GM21529 (cell line): ENCODE data around the gene FARSA.
"Not testable (repeated sequence)": the region's sequence is repeated elsewhere in the genome, so short reads cannot be mapped to it uniquely, and the experiment has no call there.

ENCODE experiments used
- ATAC-seq: cut with Tn5 transposase; IDR thresholded peaks from one replicate; pipeline ENCODE4 v1.9.1; 2021; ENCODE audit not compliant: unreplicated experiment

Gene FARSA

GRCh38 chr19:12937927-12938778 lies 4.6 kb upstream of the FARSA start, which contains the start of gene CALR:
Gene CALR, plus strand, starts transcription at chr19:12938609. Its CDS starts 71 bp downstream, at chr19:12938680.
- peak; percentile 81 for ATAC-seq

DNA sequence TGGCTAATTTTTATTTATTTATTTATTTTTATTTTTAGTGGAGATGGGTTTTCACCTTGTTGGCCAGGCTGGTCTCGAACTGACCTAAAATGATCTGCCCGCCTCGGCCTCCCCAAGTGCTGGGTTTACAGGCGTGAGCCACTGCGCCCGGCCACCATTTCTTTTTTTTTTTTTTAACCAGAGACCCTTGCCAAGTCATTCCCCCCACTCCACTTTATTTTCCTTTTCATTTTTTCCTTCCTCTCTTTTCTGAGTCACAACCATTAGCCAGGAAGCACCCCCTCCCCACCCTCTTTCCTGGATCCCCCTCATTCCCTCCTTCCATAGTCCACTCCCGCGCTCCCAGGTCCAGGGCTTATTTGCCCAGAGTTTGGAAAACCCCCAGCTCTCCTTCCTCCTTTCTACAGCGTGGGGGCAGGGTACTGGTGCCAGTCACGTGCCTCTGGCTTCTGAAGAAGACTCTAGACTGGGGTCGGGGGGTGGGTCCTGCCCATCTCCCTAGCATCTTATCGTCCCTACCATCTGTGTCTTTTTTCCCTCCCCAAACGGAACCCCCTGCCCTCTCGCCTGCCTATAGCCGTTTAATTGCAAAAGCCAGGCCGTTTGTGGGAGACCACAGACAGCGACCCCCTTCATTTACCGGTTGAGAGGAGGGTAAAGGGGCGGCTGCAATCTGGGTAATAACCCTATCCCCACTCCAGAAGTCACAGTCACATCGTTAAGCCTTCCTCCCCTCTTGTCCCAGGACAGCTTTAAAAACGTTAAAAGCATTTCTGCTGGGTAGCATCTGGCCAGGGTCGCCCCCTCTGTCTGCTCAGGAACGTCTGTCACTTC lies 3.8 kb upstream of the FARSA start:
- no peak for ATAC-seq

GRCh38 chr19:12936582-12936981 lies 3.1 kb upstream of the FARSA start:
- no peak for ATAC-seq

GRCh38 chr19:12935071-12935470 lies 1.6 kb upstream of the FARSA start:
- no peak for ATAC-seq

- no peak for ATAC-seq
These were observed 872 bp downstream of the FARSA start for GRCh38 chr19:12932392-12933286.

DNA sequence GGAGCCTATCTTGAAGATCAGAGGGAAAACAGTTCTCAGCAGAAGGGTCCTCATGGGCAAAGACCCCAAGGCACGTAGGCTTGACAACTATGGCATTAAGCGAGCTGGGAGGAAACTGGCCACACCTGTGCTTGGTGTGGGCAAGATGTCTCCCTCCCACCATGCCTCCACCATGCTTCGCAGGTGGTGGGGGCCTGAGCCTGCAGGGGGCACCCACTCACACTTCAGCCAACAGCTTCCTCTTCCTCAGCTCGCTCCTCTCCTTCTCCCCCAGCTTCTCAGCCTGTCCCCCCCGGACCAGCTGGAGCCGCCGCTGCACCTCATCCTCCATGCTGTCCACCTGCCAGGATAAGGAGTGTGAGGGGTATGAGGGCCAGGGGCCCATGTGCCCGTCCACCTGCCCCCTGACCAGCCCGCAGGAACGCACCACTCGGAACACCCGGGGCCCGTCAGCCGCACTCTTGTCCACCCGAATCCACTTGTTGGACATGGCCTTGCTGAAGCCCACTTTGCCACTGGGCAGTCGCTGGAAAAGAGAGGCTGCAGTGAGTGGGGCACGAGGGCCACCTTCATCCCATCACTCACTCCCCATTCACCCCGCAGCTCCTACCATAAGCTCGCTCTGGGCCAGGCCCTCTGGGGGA lies 3.4 kb downstream of the FARSA start:
- no peak for ATAC-seq

DNA sequence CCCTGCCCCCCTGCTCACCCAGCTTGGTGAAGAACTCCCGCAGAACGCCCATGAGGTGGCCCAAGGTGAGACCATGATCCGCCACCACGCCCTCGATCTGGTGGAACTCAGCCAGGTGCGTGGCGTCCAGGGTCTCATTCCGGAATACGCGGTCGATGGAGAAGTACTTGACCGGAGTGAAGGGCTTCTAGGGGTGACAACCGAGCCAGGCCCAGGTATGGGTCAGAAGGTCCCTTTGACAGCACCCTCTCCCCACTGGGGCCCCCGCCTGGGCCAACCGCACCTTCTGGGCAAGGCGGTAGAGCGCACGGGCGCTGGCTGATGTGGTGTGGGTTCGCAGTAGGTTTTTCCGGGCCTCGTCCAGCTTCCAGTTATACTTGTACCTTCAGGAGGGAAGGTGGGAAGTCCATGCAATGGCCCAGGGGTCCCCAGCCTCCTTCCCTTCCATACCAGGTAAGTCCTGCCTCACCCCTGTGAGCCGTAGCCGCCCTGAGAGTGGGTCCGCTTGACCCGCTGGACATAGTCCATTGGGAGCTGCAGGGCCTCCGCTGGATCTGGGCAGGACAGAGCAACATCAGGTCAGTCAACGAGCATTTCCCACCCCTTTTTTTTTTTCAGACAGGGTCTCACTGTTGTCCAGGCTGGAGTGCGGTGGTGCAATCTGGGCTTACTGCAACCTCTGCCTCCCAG lies 8.7 kb downstream of the FARSA start:
- no peak for ATAC-seq

GRCh38 chr19:12922959-12923358 lies 10.6 kb downstream of the FARSA start:
- ATAC-seq: no peak

DNA sequence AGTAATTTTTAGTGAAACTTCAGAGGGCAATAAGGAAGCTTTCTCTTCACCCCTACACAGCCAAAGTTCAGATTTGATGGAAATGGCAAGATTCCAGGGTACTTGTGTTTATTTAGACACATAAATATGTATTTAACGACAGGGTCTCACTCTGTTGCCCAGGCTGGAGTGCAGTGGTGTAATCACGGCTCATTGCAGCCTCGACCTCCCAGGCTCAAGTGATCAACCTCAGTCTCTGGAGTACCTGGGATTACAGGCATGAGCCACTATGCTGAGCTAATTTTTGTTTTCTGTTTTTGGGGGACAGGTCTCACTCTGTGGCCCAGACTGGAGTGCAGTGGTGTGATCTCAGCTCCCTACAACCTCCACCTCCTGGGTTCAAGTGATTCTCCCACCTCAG lies 12.5 kb downstream of the FARSA start:
- no peak for ATAC-seq

- ATAC-seq: no peak
These were observed 15.3 kb downstream of the FARSA start for GRCh38 chr19:12918253-12918652.

GRCh38 chr19:12915860-12916259 lies 17.7 kb downstream of the FARSA start:
- ATAC-seq: not testable (repeated sequence)

DNA sequence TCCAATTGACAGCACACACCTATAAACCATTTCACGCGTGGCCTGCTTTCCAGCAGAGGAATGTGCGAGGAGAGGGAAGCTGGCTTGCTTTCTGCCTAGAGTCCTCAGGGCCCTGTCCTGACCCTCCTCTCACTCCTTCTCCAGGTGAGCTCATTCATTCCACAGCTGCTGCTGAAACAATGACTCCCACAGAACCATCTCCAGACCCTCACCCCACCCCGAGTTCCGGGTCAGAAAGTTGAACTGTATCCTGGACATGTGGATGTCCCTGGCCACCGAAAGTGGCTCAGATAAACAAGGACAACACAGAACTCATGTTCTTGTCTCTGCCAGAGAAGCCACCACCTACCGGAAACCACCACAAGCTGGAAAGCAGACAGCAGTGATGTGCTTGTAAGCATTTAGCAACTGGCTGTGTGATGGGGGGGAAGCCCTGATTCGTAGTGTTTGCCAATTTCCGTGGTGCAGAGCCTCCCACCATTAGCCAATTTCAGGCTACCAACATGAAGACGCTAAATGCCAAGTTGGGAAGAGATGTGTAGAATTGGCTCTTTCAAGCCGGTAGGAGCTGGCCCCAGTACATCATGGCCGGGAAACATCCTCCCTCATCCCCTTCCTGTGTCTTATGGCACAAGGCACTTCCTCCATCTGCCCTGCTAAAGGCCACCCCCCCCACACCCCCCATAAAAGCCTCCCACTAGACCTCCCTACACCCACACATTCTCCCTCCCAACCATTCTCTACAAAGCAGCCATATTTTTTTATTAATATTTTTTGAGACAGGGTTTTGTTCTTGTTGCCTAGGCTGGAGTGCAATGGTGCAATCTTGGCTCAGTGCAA lies 19.4 kb downstream of the FARSA start:
- ATAC-seq: no peak

DNA sequence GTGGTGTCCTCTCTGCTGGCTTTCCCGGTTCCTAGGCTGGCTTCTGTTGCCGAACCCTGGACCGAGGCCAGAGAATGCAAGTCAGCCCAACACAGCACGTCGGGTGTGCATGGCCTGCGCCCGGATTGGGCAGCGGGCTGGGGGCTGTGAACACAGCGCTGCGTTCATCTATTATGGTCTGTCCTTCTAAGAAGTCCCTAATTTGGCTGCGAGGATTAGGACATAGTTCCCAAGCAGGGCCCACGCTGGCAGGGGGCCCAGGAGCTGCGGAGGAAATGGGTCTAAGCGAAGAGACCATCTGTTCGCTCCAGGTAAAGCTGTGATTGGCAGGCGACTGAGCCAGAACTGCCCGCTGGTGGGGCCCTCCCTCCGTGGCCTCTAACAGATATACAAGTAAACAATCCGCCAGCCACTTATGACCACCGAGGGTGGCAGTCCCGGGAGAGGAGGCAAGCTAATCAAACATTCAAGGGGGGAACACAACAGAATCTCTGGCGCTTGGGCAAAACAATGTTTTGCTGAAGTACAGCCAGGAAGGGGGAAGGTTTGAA lies 20.4 kb downstream of the FARSA start:
- ATAC-seq: no peak

DNA sequence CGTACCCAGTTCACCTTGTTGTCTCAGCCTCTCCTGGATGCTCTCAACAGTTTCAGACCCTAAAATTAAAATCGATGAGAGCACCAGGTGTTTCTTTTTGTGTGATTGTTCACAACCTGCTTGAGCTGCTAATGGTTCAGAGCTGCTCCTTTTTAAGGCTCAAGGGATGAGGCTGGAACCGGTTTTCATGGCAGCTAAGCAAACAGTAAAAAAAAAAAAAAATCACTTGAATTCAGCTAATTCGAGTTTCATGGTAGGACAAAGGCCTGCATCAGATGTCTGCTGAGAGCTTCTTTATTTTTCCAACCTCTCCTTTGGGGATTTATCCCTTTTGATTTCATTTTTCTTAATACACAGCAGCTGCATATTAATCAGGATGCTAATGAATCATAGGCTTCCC lies 20.9 kb downstream of the FARSA start:
- ATAC-seq: no peak

GRCh38 chr19:12907166-12907565 lies 26.3 kb downstream of the FARSA start:
- no peak for ATAC-seq

DNA sequence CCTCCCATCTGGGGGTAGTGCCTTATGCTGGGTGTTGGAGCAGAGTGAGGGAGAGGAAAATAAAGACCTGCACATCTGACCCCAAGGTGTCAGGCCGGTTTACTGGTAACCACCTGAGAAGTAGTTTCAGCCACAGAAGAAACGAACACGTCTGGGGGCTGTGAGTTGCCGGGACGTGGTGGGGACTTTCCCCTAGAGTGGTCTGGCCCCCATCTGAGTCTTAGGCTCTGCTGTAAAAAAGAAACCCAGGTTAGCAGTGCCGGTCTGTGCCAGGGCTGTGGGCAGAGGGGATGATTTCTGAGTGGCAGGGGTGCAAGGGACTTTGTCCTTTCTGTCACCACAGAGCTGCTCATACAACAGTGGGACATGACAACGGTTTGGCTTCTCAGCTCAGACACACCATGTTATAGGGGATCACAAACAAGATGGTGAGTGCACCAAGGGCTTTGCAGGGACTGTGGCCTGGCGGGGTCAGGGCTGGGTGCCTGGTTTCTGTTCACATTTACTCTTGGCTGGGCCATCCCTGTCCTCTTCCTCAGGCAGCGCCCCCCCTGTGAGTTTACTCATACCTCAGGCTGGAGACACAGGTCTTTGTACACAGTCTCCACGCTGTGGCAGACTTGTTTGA lies 33.5 kb downstream of the FARSA start:
- peak; percentile 67 for ATAC-seq

- ATAC-seq: no peak
These were observed 37.1 kb downstream of the FARSA start for GRCh38 chr19:12896460-12896859.

GRCh38 chr19:12893582-12893981 lies 39.9 kb downstream of the FARSA start:
- ATAC-seq: no peak
